ENCODE results near the gene DYNC2I2. TPM values are rescaled to one million over a fixed set of nuclear protein-coding genes. Genes with fewer than 3 reads are reported as not detected.
A peak's percentile ranks its signal among the peaks of the same experiment; 100 is the strongest.

Gene DYNC2I2
- total RNA-seq = 56.1 and 72.5 TPM in 2 replicates

DNA sequence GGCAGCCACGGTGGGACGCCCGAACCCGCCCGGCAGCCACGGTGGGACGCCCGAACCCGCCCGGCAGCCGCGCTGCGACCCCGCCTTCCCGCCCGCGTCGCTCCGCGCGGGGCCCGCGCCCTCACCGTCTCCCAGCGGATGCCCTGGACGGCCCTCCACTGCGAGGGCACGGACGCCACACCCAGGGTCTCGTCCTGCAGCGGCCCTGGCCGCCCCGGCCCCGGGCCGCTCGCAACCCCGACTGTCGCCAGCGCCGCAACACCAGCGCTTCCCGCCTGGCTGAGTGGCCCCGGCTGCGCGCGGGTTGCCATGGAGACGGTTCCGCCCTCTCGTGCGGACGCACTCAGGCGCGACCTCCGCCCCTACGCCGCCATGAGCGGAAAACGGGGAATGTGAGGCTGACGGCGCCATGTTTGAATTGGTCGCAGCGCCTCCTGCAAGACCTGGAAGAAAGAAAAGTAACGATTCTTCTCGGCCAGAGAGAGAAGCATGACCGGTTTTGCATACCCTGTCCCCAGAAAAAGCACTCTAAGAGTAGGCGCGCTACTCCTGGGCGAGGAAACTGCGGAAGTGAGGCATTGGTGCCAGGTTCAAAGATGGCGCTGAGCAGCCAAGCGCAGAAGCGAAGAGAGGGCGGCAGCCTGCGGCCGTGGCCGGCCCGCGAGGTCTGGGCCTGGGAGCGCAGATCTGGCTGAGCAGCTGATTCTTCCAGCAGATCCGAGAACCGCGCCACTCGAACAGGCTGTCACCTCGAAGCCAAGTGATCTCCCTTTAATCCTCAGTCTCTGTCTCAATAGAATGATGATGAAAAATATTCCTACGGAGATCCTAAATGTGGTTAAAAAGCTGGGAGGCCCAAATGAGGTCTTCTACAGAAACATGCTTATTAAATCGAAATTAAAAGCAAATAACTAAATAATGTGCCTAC lies at the start of gene DYNC2I2:
TSS of gene DYNC2I2 (minus strand) at position 432 of the 928 bp plus-strand sequence. CDS start at position 311, 121 bp downstream.
- no peak for DNase-seq (ENCODE audit: low read depth)
- TF ChIP-seq, protein P1, sequence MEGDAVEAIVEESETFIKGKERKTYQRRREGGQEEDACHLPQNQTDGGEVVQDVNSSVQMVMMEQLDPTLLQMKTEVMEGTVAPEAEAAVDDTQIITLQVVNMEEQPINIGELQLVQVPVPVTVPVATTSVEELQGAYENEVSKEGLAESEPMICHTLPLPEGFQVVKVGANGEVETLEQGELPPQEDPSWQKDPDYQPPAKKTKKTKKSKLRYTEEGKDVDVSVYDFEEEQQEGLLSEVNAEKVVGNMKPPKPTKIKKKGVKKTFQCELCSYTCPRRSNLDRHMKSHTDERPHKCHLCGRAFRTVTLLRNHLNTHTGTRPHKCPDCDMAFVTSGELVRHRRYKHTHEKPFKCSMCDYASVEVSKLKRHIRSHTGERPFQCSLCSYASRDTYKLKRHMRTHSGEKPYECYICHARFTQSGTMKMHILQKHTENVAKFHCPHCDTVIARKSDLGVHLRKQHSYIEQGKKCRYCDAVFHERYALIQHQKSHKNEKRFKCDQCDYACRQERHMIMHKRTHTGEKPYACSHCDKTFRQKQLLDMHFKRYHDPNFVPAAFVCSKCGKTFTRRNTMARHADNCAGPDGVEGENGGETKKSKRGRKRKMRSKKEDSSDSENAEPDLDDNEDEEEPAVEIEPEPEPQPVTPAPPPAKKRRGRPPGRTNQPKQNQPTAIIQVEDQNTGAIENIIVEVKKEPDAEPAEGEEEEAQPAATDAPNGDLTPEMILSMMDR (IDR thresholded peaks at IDR 0.05; ENCODE audit: insufficient read depth, low read length, poor library complexity, severe bottlenecking) = no peak
- Histone ChIP-seq H3K36me3 (ENCODE audit: control insufficient read depth, insufficient read depth, low read length) (no peaks in the 10 kb centered on the region), H3K27me3 (ENCODE audit: control insufficient read depth, insufficient read depth, low read length) (no peaks in the 10 kb centered on the region), H3K4me3 (ENCODE audit: low read depth, low read length) (peak within 1 kb of the TSS; percentile 76)

DNA sequence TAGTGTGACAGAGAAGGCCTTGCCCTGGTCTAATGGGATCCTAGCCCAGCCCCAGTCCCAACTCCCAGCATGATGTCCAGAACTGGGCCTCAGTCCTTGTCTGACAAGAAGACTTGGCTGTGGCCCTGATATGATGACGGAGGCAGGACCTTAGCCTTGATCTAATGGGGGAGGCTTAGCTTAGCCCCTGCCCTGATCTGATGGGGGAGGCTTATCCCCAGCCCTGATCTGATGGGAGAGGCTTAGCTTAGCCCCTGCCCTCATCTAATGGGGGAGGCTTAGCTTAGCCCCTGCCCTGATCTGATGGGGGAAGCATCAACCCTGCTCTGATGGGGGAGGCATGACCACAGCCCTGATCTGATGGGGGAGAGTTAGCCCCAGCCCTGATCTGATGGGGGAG lies 49.4 kb upstream of the DYNC2I2 start:
- DNase-seq (ENCODE audit: low read depth) = no peak

DNA sequence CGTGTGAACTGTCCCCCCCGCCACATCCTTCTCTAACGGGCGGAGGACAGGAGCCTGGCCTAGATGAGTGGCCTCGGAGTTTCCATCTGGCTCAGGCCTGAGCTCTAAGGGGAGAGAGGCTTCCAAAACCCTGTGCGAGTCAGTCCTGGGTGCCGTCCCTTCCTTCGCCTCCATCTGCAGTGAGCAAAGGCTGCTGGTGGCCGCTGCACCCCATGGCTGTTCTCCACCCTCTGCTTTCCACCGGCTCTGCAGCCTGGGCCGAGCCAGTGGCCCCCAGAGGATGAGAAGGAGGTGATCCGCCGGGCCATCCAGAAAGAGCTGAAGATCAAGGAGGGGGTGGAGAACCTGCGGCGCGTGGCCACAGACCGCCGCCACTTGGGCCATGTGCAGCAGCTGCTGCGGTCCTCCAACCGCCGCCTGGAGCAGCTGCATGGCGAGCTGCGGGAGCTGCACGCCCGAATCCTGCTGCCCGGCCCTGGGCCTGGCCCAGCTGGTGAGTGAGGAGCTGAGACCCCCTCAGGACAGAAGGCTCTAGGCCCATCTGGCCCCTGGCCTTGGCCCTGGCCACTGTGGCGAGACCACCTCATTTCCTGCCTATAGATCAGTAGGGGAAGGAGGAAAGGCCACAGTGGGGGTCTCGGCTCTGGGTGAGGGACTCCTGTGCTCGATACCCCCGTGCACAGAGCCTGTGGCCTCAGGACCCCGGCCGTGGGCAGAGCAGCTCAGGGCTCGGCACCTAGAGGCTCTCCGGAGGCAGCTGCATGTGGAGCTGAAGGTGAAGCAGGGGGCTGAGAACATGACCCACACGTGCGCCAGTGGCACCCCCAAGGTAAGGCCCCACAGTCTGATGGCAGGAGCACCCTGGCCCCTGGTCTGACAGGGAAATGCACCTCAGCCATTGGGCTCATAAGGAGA lies 48.7 kb upstream of the DYNC2I2 start:
- no peak for DNase-seq (ENCODE audit: low read depth)
- Histone ChIP-seq H3K27me3 (ENCODE audit: control insufficient read depth, insufficient read depth, low read length) (no peaks in the 10 kb centered on the region), H3K4me3 (ENCODE audit: low read depth, low read length) (no peak overlapping the region), H3K36me3 (ENCODE audit: control insufficient read depth, insufficient read depth, low read length) (no peaks in the 10 kb centered on the region)
- TF ChIP-seq, protein P1 (IDR thresholded peaks at IDR 0.05; ENCODE audit: insufficient read depth, low read length, poor library complexity, severe bottlenecking) = no peak

More for the DNA sequence above, 49.4 kb upstream of the DYNC2I2 start:
- Histone ChIP-seq H3K27me3 (ENCODE audit: control insufficient read depth, insufficient read depth, low read length) (no peaks in the 10 kb centered on the region), H3K36me3 (ENCODE audit: control insufficient read depth, insufficient read depth, low read length) (no peaks in the 10 kb centered on the region), H3K4me3 (ENCODE audit: low read depth, low read length) (no peak overlapping the region)
- TF ChIP-seq, protein P1 (IDR thresholded peaks at IDR 0.05; ENCODE audit: insufficient read depth, low read length, poor library complexity, severe bottlenecking) = no peak

DNA sequence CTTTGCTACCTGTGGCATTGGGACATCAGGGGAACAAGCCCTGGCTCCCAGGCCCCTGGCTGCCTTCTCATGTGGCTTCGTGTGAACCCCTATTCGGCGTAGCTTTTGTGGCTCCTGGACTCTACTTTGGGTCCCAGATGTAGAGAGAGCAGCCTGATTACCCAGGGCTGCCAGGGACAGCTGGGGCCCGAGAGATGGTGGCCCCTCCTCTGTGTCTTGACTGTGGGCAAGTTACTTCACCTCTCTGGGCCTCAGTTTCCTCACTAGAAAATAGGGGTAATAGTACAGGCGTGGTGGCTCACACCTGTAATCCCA lies 47.7 kb upstream of the DYNC2I2 start:
- no peak for DNase-seq (ENCODE audit: low read depth)
- TF ChIP-seq, protein P1 (IDR thresholded peaks at IDR 0.05; ENCODE audit: insufficient read depth, low read length, poor library complexity, severe bottlenecking) = no peak

DNA sequence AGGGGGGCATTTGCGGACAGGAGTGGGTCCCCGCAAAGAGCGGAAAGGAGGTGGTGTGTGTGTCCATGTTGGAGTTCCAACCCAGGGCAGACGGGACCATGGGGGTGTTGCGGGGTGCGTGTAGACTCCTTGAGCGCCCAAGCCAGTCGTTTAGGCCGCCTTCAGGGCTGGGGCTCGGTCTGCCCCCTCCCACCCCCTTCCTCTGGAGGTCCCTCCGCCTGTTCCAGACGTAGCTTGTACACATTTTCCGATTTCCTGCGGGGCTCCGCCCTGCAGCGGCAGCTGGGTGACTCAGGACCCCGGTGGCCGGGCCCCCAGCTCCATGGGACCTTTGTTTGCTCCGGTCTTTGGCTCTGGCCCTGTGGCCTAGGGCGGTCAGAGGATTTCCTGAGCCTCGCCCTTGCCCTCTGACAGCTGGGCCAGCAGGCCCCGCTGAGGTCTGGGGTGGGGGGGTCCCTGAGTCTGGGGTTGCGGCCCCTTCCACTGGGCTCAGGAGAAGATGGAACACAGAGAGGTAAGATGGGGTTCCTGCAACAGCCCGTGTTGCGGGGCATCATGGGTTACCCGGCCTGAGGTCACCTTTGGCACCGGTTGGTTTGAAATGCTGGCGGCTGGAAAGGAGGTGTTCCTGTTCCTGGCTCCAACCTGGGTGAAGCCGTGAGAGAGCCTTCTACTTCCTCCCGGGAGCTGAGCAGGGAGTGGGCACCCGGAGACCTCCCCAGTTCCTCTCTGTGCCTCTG lies 47.1 kb upstream of the DYNC2I2 start:
- DNase-seq (ENCODE audit: low read depth) = no peak
- Histone ChIP-seq H3K27me3 (ENCODE audit: control insufficient read depth, insufficient read depth, low read length) (no peaks in the 10 kb centered on the region), H3K36me3 (ENCODE audit: control insufficient read depth, insufficient read depth, low read length) (no peaks in the 10 kb centered on the region), H3K4me3 (ENCODE audit: low read depth, low read length) (peak overlapping the region; percentile 83)
- TF ChIP-seq, protein P1 (IDR thresholded peaks at IDR 0.05; ENCODE audit: insufficient read depth, low read length, poor library complexity, severe bottlenecking) = no peak

More for the DNA sequence above, 47.7 kb upstream of the DYNC2I2 start:
- Histone ChIP-seq H3K36me3 (ENCODE audit: control insufficient read depth, insufficient read depth, low read length) (no peaks in the 10 kb centered on the region), H3K4me3 (ENCODE audit: low read depth, low read length) (no peak overlapping the region), H3K27me3 (ENCODE audit: control insufficient read depth, insufficient read depth, low read length) (no peaks in the 10 kb centered on the region)

Data from kidney epithelial cell (primary cell).